ENCODE data around the gene ABHD8.

The ABHD8 gene

DNA sequence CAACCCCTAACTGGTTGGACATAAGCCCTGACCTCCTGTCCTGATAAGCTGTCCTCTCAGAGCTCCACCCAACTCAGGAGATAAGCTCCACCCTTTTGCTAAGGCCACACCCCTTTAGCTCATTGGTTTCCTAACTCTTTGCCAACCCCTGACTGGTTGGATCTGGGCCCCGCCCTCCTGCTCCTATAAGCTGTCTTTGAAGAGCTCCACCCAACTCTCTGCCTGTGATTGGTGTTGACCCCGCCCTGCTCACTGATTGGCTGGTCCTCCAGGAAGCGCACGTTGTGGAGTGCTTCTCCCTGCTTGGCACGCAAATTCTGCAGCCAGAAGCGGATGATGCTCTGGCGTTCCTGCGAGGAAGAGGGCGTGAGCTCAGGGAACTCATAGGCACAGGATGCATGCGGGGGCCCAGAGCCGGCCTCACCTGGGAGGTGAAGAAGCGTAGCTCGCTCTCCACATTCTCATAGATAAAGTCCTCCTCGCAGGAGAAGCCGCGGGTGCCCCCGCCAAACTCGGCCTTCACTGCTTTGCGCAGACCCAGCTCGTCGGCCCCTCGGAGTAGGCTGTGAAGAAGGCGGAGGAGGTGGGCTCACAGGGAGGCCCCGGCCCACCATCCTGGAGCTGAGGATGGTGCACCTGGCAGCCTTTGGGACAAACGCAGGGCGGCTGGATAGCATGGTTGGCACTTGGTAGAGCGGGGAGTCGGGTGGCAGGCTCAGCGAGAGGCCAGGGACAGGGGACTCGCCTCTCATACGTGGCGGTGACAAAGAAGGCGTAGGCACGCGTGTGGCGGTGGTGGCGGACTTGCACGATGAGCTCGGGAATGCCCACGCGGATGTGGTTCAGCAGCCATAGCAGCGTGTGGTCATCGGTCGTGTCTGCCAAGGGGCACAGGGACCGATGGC is 29.7 kb upstream of the ABHD8 start:
- DNase-seq, result peak; percentile 53 to 59

DNA sequence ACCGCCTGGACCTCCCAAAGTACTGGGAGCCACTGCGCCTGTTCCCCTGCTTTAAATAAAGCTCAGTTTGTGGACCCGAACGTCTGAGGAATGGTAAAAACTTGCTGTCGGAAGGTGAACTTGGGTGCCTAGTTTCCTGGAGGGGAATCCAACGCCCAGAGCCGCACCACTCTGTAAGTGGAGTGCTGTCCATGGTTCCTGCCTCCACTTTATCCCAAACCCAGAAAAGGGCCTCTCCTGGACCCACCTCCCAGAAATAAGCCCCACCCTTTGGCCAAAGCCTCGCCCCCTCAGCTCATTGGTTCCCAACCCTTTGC is 29.1 kb upstream of the ABHD8 start:
- no peak for DNase-seq

DNA sequence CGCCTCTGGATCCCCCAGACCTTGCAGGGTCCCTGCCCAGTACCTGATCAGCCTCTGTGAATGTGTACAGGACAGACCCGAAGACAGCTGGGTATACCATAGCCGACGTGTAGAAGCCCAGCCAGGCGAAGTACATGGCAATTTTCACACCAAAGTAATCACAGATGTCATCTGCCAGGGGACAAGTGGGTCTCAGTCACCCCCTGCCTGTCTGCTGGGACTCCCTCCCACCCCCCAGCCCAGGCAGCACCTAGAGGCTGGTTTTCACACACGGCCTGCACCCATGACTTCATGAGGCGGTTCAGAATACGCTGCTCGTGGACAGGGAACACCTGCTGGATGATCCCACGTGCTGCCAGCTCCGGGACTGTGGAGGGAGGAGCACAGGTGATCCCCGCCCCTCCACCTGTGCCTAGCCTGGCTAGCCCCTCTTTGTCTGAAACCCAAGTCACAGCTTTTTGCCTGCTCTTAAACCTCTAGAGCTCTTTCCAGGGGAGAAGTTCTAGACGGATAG is 27.9 kb upstream of the ABHD8 start:
- no peak for DNase-seq

DNA sequence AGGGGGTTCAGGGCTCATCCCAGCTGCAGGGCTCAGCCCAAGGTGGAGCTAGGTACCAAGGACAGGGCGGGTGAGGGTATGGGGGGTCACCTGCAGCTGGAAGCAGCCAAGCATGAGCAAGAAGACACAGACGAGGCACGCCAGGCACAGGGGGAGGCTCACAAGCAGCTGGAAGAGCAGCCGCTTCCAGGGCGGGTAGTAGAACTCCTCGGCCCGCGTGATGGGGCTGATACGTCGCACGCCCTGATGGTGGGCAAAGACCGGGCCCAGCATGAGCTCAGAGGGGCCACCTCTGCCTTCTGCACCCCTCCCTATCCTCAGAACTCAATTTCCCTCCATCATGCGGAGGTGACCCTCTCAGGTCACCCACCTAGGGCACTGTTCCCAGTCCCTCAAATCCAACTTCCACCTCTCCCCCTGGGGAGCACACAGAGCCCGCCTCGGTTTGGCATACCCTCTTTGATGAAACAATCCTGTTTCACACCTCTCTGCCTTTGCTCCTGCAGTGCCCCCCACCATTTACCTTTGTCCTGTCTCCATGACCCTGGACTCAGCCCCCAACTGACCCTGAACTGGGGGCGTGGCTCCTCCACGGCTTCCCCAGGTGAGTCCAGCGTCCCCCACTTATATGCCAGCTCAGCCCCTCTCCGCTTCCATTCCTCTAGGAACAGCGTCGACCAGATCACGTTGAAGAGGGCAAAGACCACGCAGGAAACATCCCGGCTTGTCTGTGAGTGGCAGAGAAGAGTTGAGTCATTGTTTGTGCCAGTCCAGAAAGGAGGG is 27.2 kb upstream of the ABHD8 start:
- DNase-seq, result no peak

DNA sequence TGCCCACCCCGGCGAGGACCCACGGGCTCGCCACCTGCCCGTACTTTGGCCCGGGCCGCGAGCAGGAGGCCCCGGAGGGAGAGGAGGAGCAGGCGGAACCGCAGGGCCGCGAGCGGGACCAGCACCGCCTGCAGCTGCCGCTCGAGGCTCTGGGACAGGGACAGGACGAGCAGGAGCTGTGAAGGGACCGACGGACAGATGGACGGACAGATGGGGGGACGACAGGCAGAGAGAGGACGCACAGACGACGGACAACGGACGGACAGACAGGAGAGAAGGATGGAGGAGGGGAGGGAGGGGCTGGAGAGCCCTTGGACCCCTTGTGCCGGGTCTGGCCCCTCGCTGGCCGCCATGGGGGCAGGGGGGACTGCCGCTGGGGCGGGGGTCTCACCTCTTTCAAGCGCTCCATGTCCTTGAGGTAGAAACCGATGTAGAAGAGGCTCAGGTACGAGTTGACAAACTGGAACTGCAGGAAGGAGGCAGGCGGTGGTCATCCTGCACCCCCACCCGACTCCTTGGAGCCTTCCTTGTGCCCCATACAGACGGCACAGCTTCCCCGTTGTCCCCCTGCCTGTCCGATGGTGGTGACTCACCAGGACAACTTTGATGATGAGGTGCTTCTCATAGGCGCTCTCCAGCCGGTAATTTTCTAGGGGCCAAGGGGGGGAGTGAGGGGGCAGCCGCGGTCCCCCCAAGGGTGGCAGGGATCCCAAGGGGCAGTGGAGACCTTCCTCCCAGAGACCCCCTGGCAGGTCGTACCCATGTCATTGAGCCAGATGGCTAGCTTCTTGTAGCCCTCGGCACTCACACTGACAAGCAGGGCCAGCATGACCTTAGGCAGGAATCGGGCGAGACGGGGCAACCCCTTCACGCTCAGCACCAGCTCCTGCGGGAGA is 26.4 kb upstream of the ABHD8 start:
- DNase-seq, result no peak

DNA sequence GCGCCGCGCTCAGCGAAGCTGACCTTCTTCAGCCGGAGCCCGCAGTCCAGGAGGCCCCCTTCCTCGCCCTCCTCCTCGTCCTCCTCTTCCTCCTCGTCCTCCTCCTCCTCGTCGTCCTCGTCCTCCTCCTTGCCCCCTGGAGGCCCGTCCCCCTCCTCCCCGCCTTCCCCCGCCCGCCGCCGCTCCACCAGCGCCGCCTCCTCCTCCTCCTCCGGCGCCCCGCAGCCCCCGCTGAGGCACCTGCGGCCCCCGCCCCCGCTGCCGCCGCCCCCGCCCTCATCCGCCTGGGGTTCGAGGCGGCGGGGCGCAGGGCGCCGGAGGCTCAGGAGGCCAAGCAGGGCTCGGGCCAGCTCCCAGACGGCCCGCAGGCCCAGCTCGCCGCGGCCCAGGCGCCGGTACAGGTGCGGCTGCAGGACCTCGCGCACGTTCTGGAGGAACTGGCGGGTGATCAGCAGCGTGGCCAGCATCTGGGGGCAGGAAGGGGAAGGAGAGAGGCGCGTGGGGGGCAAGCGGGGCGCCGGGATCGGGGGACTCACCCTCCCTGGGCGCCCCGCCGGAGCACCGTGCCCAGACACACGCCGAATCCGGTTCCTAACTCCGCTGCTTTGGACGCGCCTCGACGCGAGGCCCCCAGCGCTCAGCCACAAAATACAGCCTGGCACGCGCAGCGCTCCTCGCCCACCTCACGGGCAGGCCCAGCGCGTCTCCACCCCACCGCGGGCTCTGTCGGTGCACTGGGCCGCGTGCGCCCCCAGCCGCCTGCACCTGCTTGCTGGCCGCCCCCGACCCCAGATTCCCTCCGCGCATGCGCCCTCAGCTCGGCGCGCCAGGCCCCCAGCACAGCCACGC is 25.5 kb upstream of the ABHD8 start:
- no peak for DNase-seq

DNA sequence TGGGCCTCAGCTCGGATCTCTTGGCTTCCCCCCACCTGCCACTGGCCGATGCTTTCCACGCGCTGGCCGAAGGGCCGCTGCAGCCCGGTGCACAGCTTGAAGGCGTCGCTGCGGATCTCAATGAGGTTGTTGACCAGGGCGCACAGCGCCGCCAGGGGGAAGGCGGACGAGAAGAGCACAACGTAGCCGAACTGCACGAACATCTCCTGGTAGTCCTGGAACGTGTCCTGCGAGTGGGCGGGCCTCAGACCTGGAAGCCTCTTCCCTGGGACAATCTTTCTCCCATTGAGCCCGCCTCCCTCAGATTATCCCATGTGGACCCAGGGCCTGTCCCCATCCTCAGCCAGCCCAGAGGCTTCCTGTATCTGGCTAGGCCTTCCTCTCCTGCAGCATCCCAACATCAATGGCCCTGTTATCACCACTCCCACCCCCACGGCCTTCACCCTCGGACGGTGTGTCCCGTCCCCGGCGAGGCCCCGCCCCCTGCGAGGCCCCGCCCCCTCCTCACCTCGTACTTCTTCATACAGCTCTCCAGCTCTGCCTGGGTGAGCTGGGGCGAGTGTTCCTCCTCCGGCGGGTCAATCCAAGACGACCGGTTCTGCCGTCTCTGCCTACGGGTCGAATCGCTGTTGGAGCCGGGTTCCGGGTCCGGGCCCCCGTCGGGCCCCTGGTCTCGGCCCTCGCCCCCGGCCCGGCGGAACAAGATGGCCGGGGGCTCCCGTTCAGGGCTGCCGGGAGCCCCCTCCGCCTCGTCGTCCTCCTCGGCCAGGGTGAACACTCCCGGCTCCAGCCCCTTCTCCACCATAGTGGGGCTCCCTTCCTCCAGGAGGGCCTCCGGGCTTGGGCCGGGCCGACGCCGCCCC is 24.7 kb upstream of the ABHD8 start:
- DNase-seq, result peak; percentile 62 to 63

DNA sequence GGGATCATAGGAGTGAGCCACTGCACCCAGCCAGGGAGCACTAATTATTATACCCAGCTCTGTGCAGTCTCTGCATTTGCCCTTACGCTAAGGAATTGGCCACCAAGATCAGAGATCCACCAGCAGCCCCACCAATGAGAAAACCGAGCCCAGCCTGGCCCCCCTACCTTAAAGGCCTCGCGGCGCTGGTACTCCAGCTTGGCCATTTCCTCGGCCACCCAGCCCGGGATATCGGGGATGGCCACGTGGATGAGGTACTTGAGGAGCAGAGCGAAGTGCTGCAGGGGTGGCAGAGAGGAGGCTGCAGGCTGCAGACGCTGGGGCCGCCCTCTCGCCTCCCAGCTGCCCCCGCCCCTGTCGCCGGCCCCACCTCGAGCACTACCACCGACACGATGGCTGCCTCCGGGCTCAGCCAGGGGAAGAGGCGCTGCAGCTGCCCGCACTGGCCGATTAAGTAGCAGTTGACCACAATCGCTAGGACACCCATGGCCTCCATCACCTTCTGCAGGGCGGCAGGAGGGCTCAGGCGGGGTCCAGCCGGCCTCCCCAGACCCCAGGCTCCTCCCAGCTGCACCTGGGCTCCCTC is 23.9 kb upstream of the ABHD8 start:
- DNase-seq, result no peak

DNA sequence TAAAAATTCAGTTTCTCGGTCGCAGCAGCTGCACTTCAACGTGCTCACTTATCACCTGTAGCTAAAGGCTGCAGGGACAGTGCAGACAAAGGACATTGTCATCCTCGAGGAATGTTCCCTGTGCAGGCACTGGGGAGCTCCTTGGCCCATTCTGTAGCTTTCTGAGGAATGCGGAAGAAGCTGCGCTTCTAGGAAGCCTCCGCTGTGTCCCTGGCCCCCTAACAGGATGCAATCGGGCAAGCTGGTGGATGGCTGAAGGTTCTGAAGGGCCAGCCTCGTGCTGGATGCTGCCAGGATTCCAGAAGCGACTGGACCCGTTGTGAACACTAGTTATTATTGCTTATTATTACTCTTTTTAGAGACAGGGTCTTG is 23.4 kb upstream of the ABHD8 start:
- DNase-seq, result no peak

DNA sequence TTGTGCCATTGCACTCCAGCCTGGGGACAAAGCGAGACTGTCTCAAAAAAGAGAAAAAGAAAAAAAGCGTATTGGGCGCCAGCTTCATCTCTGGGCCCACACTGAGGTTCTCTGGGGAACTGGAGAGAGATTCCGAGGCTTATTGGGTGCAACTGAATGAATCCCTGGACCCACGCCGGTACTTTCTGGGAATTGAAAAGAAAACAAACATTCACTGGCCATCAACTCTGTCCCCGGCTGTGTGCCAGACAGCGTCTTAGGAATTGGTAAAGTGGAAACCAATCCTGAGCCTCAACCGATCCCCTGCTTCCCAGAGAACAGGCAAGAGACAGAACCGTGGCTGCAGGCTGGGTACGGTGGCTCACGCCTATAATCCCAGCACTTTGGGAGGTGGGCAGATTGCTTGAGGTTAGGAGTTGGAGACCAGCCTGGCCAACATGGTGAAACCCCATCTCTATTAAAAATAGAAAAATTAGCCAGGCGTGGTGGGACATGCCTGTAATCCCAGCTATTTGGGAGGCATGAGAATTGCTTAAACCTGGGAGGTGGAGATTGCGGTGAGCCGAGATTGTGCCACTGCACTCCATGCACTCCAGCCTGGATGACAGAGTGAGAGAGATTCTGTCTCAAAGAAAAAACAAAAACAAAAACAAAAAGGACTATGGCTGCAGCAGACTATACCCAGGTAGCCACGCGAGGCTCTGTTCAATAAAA is 22.8 kb upstream of the ABHD8 start:
- DNase-seq, result no peak

DNA sequence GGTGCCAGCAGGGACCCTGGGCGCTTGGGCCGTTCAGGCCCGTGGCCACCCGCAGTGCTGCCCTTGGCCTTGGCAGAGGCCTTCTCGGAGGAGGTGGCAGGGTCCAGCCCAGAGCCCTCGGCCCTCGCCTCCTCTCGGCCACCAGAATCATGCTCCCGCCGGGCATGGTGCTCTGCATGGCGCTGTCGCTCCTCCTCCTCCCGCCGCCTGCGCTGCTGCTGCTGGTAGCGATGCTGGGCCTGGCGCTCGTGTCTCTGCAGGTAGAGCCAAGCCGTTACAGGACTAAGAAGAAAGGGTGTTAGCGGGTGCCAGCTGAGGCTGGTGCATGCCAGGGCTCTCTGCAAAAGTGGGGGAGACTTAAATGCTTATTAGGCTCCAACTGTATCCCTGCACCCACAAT is 21.9 kb upstream of the ABHD8 start:
- no peak for DNase-seq

DNA sequence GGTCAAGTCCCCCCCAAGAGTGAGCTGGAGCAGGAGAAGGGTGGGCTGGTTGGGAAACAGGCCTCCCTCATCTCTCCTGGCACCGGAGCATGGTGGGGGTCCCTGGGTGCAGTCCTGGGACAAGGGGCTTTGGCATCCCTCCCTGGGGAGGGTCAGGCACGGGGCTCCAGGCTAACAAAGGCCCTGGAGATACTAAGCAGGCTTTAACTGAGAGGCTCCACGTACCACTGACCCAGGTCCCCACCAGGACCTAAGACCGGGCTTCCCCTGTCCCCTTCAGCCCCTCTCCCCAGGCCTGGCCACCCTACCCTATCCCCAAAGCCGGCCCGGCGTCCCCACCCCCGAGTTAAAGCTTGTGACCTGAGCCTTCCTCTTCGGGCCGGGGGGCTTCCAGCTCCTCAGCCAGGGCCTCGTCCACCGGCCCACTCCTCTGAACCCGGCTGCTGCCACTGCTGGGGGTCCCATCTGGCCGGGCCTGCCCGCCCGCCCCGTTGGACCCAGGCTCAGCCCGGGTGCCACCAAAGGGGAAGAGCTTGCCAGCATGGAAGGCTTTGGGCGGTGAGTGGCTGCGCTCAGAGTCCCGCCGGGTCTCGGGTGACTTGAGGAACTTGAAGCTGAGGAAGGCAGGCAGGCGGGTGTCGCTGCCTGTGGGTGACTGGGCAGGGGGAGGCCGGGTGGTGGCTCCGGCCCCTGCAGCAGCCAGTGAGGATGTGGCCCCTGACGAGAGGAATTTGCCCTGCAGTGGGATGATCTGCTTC is 21.3 kb upstream of the ABHD8 start:
- DNase-seq, result no peak

DNA sequence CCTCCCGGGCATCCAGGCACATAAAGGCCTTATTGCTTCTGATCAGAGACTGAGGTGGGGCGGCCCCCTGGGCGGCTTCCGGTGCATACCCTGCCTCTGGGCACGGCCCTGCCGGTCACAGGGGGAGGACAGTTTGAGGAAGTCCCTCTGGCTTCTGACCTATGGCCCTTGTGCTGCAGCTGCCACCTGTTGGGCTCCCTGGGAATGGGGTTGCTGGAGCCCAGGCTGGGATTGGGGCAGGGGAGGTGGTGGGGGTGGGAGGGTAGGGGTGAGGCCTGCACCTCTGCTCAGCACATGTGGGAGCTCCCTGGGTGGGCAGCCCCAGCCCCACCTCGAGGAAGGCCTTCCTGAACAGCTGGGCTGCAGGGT is 20.7 kb upstream of the ABHD8 start:
- DNase-seq, result no peak

DNA sequence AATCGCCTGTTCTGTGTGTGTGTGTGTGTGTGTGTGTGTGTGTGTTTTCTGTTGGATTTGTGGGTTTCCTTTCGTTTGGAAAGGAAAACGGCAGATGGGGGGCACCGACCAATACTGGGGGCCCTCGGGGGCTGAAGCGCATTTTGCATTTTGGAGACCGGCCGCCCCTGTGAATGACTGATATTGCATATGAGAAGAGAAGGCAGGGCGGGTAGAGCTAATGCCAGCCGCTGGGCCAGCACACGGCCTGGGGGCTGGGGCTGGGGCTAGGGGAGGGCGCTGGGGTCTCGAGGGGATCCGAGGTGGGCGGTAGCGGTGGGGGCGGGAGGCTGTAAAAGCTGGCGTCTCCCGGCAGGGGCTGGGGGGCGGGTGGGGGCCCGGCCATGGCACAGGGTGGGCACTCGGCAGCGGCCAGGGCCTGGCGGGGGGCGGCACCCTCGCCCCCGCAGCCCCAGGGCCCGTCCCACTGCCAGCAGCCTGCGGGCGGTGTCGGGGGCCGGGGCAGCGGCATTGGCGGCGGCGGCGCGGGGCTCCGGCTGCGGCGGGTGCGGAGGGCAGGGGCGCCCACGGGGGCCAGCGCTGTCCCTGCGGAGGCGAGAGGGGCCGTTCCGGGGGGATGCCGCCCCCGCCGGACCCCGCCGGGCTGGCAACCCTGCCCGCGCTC is 20.2 kb upstream of the ABHD8 start:
- no peak for DNase-seq

DNA sequence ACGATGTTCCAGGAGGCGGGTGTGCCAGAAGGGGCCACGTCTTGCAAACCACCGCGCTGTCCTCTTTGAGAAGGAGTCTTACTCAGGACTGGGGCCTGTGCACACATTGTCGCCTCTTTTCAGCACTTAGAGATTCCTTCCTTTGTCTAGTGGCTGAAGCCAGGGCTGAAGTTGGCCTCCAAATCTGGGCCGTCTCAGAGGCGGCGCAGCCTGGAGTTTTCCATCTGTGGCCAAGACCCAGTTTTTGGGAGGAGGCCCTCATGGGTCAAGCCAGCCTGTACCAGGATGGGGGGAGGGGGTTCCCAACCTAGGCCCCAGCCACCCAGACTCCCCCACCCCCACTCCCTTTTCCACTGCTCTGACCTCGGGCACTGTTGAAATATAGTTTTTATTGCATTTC is 19.6 kb upstream of the ABHD8 start:
- DNase-seq, result no peak

DNA sequence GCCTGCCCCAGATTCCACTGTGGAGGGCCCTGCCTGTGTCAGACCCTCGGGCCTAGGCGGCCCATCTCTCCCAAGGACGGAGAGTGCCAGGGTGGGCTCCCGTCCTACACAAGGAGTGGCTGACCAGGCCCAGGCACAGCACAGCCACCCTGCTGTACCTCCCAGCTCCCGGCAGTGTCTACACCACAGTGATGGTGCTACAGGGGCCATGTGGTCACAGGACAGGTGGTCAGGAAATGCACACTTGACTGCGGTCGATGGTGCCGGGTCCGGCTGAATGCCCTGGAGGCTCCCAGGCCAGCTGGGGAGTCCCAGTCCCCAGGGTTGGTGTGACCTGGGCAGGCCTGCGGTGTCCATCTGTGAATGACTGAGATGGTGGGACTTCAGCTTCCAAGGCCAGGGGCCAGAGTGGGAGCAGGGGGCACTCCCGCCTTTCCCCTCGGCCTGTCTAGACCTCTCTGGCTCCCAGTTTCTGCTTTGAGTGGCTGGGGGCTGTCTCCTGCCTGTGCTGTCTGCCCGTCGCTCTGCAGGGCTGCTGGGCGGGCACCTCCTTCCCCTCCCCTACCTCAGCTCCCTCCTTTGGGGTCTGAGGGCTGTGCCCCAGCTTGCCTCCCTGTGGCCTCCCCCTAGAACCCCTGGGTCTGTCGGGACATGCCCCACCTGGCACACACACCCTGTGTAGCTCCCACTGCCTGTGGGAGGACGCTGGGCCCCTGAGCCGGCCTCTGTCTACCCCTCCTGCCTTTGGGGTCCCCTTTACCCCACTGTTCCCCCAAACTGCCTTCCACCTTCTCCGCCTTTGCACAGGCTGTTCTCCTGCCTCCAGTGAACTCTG is 18.6 kb upstream of the ABHD8 start:
- no peak for DNase-seq

DNA sequence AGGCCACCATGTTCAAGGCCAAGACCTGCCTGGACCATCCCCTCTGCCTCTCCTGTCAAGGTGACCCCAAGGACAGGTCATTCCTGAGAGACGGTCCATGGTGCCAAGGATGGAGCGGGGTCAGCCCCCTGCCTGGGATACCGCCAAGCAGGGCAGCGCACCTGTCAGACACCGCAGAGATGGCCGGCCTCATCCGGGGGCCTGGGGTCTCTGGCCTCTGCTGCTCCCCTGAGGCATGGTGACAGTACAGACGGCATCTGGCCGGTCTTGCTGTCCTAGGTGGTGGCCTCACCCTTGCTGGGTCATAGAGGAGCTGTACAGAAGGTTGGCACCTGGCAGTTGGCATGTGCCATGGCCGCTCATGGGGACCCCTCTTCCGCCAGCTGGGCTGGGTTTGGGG is 17.2 kb upstream of the ABHD8 start:
- no peak for DNase-seq
